ENCODE results near the gene MGA. TPM values are rescaled to one million over a fixed set of nuclear protein-coding genes. Genes with fewer than 3 reads are reported as not detected.

The MGA gene
- total RNA-seq, 4 donors from 2014 or later: 53.1 to 107 (median 67.6) TPM

GRCh38 chr15:41773332-41773728 lies 113.1 kb downstream of the MGA start:
- no peaks in the 10 kb centered on the region for H3K36me3 ChIP-seq
- TF ChIP-seq CTCF (IDR thresholded peaks at IDR 0.05) (no peak), POLR2A (IDR thresholded peaks at IDR 0.05) (no peak)
- no peaks in the 10 kb centered on the region for H3K27me3 ChIP-seq
- H3K4me3 ChIP-seq (replicated peaks in 1 of 3): no peak overlapping the region
- H3K27ac ChIP-seq: peak overlapping the region; percentile 73 to 86 (median 77)
- no peaks in the 10 kb centered on the region for H3K9me3 ChIP-seq
- intact Hi-C loops (cut with DNase I): loop anchor here (2.0 kb wide), 1 partner anchor 37 kb away; no protein-coding TSS in a partner anchor
- no peak for DNase-seq
- 47 to 56% methylated on average over 5 of the region's 5 CpGs for WGBS, 2 donors
- H3K4me1 ChIP-seq: peaks cover 34 to 43% of the 10 kb centered on the region in 2 donors

GRCh38 chr15:41773729-41774061 lies 113.5 kb downstream of the MGA start:
- peaks cover 34 to 46% of the 10 kb centered on the region in 2 donors for H3K4me1 ChIP-seq
- intact Hi-C loops (cut with DNase I): loop anchor here (2.0 kb wide), 1 partner anchor 37 kb away; no protein-coding TSS in a partner anchor

GRCh38 chr15:41774062-41774881 lies 114.1 kb downstream of the MGA start, which contains the start of gene MAPKBP1:
Gene MAPKBP1 (plus strand): TSS chr15:41774484. CDS start chr15:41775276, 792 bp downstream.
- peaks cover 34 to 52% of the 10 kb centered on the region in 2 donors for H3K4me1 ChIP-seq

More at GRCh38 chr15:41773729-41774061, 113.5 kb downstream of the MGA start:
- no peak for DNase-seq
- Histone ChIP-seq H3K9me3 (no peaks in the 10 kb centered on the region), H3K36me3 (no peaks in the 10 kb centered on the region), H3K27me3 (no peaks in the 10 kb centered on the region), H3K27ac (peak overlapping the region; percentile 73 to 86 (median 77)), H3K4me3 (replicated peaks in 1 of 3) (peak overlapping the region in 1 of 3 donors; percentile 74)
- 15 to 29% methylated on average over 7 of the region's 7 CpGs for WGBS, 2 donors
- TF ChIP-seq CTCF (IDR thresholded peaks at IDR 0.05) (no peak), POLR2A (IDR thresholded peaks at IDR 0.05) (no peak)

GRCh38 chr15:41774882-41775417 lies 114.7 kb downstream of the MGA start:
- Histone ChIP-seq H3K27ac (peak overlapping the region; percentile 73 to 86 (median 77)), H3K27me3 (no peaks in the 10 kb centered on the region), H3K9me3 (no peaks in the 10 kb centered on the region), H3K4me1 (peaks cover 40 to 59% of the 10 kb centered on the region in 2 donors), H3K4me3 (replicated peaks in 1 of 3) (peak overlapping the region; percentile 15 to 80 (median 74)), H3K36me3 (no peaks in the 10 kb centered on the region)
- DNase-seq: no peak
- intact Hi-C loops (cut with DNase I): no loop called here
- no peak for TF ChIP-seq POLR2A (IDR thresholded peaks at IDR 0.05)
- no peak for TF ChIP-seq CTCF (IDR thresholded peaks at IDR 0.05)
- WGBS, 2 donors: 7% methylated on average over 19 of the region's 19 CpGs

More at GRCh38 chr15:41774062-41774881, 114.1 kb downstream of the MGA start, which contains the start of gene MAPKBP1:
- 0% methylated on average over 15 to 49 of the region's 62 CpGs for WGBS, 2 donors
- Histone ChIP-seq H3K36me3 (no peaks in the 10 kb centered on the region), H3K27ac (peak within 1 kb of the TSS; percentile 73 to 86 (median 77)), H3K4me3 (replicated peaks in 1 of 3) (peak within 1 kb of the TSS; percentile 15 to 80 (median 74)), H3K27me3 (no peaks in the 10 kb centered on the region), H3K9me3 (no peaks in the 10 kb centered on the region)
- peak; percentile 99 for DNase-seq
- intact Hi-C loops (cut with DNase I): no loop called here
- TF ChIP-seq CTCF (IDR thresholded peaks at IDR 0.05): peak in 5 of 6 experiments; percentile 44 to 59 (median 53)
- peak in 1 of 2 donors; percentile 84 for TF ChIP-seq POLR2A (IDR thresholded peaks at IDR 0.05)
